GM19324 (cell line): Measurements from ENCODE around the gene MRM3.
"Not testable (repeated sequence)": the region's sequence is repeated elsewhere in the genome, so short reads cannot be mapped to it uniquely, and the experiment has no call there.

ENCODE experiments used
- ATAC-seq: cut with Tn5 transposase; IDR thresholded peaks from one replicate; pipeline ENCODE4 v1.9.1; 2021; ENCODE audit warnings: mild to moderate bottlenecking, moderate library complexity; ENCODE audit not compliant: unreplicated experiment, low FRiP score

Gene MRM3

DNA sequence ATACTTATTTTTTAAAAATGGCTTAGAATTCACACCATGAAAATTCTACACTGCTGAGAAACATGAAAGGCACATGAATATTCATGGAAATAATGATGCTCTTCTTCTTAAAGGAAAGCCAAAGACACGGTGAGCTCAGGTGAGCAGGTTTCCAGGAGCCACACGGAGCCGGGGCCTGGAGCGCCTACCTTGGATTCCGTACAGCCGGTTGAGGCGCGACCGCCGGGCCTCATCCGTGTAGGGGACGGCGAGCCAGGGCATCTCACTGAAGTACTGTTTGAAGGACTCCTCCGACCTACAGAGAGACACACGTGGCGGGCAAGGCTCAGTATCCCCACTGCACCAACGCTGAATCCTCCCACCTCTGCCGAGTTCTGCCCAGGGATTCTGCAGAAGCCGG lies 37.1 kb downstream of the MRM3 start:
- no peak for ATAC-seq

DNA sequence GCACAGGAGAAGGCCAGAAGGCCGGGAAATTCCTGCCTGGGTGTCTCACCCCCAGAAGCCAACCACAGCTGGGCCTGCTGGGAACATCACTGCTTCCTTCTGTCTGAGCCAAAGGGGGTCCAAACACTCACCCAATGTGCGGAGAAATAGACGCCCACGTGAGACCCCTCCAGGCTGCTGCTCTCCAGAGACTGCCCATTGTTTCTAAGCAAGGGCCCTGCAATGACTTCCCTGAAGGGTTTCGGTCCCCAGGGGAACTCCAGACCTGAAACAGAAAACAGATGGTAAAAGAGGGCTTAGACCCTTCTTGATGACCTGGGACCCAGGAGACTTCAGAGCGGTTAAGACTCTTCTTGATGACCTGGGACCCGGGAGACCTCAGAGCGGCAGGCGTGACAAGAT lies 41.3 kb downstream of the MRM3 start:
- no peak for ATAC-seq

DNA sequence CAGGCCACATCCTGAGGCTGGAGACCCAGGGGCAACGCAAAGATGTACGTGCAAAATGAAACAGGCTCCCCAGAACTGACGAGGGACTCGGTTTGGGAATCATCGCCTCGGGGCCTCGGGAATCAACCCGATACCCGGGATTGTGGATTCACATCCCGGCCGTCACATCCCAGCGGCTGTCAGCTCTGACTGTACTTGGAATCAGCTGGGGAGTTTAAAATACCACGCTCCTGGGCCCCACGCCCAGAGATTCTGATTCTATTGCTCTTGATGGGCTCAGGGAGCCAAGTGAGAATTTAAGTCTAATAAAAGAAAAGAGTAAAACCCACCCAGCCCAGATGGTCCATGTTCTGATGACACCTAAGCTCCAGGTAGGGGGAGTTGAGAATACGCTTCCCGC lies 42.2 kb downstream of the MRM3 start:
- ATAC-seq = no peak

DNA sequence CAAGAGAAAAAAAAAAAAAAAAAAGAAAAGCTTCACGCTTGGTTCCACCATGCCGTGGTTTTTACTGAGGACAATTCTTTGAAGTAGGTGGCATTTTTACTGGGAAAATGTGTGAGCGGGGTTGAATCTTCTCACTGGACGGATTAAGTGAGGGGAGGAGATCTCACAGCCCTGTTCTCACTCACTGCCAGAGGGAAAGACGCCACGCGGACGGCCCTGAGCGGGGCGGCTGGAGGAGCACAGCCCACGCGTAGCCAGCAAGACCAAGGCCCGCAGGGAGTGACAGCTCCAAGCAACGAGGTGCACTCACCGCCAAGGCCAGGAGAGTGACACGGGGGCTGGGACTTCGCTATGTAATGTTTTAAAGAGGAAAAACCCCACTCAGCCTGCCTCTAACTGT lies 43.1 kb downstream of the MRM3 start:
- ATAC-seq = no peak

DNA sequence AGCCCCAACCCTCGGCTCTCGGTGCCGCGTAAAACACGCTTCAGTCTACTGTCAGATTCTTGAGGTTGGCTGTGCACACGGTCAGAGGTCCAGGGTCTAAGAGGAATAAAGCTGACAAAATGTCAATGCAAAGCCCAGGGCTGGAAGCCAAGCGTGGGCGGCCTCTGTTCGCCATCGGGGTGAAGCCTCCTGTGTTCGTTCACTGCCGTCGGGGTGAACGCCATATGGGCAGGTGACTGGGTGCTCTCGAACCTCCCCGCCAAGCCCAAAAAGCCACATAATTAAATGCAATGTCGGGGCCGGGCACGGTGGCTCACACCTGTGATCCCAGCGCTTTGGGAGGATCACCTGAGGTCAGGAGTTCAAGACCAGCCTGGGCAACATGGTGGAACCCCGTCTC lies 44.6 kb downstream of the MRM3 start:
- ATAC-seq = no peak

DNA sequence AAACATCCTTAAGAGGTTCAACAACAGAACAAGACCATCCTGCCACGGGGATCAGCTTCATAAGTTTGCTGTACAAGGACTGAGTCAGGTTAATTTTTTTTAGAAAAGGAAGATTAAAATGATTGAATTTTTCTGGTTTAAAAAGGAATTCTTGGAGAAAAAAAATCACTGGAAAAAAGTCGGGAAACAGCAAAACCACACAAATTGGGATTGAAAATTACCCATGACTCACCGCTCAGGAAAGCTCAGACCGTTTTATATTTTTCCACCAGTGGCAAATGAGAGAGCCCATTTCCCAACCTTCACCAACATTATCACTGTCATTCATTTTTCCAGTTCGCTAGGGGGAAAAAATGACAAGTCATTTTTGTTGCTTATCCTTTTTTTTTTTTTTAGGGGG lies 46.6 kb downstream of the MRM3 start:
- no peak for ATAC-seq

DNA sequence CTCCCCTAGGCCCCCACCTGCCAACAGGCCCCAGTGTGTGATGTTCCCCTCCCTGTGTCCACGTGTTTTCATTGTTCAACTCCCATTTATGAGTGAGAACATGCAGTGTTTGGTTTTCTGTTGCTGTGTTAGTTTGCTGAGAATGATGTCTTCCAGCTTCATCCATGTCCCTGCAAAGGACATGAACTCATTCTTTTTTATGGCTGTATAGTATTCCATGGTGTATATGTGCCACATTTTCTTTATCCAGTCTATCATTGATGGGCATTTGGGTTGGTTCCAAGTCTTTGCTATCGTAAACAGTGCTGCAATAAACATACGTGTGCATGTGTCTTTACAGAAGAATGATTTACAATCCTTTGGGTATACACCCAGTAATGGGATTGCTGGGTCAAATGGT lies 47.5 kb downstream of the MRM3 start:
- ATAC-seq = not testable (repeated sequence)

DNA sequence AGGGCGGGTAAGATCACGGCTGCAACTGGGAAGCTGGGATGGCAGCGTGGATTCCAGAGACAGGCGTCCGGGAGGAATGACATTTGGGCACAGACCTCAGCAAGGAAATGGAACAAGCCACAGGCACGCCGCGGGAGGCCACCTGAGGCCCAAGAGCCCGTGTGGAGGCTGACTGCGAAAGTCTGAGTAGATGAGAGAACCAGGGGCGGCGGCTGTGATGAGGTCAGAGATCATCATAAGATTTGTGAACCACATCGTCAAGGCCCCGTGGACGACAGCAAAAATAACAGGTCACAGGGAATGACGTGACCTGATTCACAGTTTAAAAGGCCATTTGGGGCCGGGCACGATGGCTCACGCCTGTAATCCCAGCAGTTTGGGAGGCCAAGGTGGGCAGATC lies 48.2 kb downstream of the MRM3 start:
- ATAC-seq = no peak

DNA sequence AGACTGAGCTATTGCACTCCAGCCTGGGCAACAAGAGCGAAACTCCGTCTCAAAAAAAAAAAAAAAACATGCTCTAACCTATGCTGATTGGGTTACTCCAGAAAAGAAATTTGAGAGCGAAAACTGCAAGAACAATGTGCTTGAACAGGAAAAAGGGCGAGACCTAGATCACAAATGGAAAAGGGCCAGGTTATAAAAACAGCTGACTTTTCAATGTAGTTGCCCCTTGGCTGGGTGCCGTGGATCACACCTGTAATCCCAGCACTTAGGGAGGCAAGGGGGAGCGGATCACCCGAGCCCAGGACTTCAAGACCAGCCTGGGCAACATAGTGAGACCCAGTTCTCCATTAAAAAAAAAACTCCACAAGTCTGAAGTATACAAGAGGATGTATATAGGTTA lies 48.8 kb downstream of the MRM3 start:
- ATAC-seq = no peak

DNA sequence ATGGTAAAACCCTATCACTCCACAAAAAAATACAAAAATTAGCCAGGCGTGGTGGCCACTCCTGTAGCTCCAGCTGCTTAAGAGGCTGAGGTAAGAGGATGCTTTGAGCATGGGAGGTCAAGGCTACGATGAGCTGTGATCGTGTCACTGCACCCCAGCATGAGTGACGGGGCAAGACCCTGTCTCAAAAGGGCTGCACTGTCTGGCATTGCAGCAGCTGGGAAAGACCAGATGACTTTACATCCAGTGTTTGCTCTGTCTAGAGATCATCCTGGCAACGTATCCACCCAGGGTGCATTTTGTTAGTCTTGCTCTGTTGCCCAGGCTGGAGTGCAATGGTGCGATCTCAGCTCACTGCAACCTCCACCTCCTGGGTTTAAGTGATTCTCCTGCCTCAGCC lies 52.0 kb downstream of the MRM3 start:
- no peak for ATAC-seq

DNA sequence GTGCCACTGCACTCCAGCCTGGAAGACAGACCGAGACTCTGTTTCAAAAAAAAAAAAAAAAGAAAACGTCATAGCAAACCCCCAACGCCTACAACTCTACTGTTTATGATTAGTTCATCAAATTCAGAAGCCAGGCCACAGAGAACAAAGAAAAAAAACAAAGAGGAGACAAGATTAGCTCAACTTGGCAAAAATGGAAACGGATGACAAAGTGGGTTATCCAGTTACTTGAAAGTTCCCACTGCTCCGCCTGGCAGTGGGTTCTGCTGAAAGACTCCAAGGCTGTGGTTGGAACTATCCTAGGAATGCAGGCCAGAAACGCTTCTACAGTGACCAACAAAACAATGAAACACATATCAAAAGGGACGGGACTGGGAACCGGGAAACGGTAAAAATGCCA lies 53.1 kb downstream of the MRM3 start:
- no peak for ATAC-seq

DNA sequence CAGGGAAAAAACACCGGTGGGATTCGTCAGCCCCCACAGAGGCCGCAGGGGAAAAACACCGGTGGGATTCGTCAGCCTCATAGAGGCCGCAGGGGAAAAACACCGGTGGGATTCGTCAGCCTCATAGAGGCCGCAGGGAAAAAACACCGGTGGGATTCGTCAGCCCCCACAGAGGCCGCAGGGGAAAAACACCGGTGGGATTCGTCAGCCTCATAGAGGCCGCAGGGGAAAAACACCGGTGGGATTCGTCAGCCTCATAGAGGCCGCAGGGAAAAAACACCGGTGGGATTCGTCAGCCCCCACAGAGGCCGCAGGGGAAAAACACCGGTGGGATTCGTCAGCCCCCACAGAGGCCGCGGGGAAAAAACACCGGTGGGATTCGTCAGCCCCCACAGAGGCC lies 53.6 kb downstream of the MRM3 start:
- ATAC-seq = not testable (repeated sequence)

DNA sequence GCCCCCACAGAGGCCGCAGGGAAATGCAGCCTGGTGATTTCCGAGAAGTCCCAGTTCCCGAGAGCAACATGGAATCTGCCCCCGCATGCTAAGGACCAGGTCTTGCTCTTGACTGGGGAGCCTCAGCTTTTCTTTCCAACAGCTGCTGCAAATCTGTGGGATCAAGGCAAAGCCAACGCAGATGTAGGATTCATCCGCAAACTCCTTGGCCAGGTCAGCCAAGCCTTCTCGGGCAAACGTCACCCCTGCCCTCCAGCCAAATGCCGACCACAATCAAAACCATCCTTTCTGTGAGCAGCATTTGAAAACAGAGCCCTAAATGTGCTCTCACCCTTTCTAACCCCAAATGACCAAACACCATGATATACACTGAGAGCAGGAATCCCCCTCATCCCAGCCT lies 54.0 kb downstream of the MRM3 start:
- no peak for ATAC-seq

DNA sequence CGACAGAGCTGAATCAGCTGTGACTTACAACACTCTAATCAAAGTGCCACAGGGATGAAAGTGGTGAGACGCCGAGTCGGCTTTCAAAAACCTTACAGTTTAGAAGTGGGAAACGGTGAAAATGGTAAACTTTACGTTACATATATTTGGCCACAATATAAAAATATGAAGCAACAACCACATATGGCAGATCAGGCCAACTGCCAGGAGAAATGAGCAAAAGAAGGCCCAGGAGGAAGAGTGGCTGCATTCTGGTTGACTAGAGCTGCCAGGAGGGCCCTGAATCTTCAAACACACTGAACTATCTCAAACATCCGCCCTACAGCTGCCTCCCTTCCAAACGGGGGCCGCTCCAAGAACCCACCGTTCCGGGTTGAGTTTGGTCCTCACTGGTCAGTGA lies 56.3 kb downstream of the MRM3 start:
- no peak for ATAC-seq

DNA sequence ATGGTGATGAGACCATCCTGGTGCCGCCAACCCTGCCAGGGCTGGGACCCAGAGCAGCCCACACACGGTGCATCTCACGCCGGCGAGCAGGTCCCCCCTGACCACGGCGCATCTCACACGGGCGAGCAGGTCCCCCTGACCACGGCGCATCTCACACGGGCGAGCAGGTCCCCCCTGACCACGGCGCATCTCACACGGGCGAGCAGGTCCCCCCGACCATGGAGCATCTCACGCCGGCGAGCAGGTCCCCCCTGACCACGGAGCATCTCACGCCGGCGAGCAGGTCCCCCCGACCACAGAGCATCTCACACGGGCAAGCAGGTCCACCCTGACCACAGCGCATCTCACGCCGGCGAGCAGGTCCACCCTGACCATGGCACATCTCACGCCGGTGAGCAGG lies 59.2 kb downstream of the MRM3 start:
- no peak for ATAC-seq
